SK-N-SH treated with all-trans-retinoic acid at 6 μM for 48 hours (cell line): ENCODE results near the gene CASP10.
"Not testable (repeated sequence)": the region's sequence is repeated elsewhere in the genome, so short reads cannot be mapped to it uniquely, and the experiment has no call there.

Experiments
- ARNTL ChIP-seq: fragments of 450-650 bp; formaldehyde crosslinking; IDR thresholded peaks from 2 replicates; pipeline ENCODE4 v1.5.0; 2020; ENCODE audit warnings: low read depth, mild to moderate bottlenecking, moderate library complexity, borderline replicate concordance
- CREB5 ChIP-seq: fragments of 250-450 bp; sonication (Bioruptor Pico); IDR thresholded peaks from 2 replicates; pipeline ENCODE4 v1.5.1; 2020; ENCODE audit warnings: low read depth, mild to moderate bottlenecking, moderate library complexity
- GLIS3 ChIP-seq: fragments of 250-450 bp; sonication (Bioruptor Pico); IDR thresholded peaks from 2 replicates; pipeline ENCODE4 v1.5.0; 2020; ENCODE audit warnings: mild to moderate bottlenecking, moderate library complexity
- OSR1 ChIP-seq: fragments of 250-450 bp; sonication (Bioruptor Pico); IDR thresholded peaks from 2 replicates; pipeline ENCODE4 v1.8.0; 2022; ENCODE audit warnings: moderate library complexity, mild to moderate bottlenecking, inconsistent platforms
- RARB ChIP-seq: fragments of 250-450 bp; sonication (Bioruptor Pico); IDR thresholded peaks from 2 replicates; pipeline ENCODE4 v1.8.0; 2021; ENCODE audit warnings: mild to moderate bottlenecking, moderate library complexity
- SNAI2 ChIP-seq: fragments of 250-450 bp; sonication (Bioruptor Pico); IDR thresholded peaks from 2 replicates; pipeline ENCODE4 v1.5.0; 2020; ENCODE audit warnings: mild to moderate bottlenecking, moderate library complexity
- TCF4 ChIP-seq: fragments of 250-450 bp; sonication (Bioruptor Pico); IDR thresholded peaks from 2 replicates; pipeline ENCODE4 v1.8.0; 2021; ENCODE audit warnings: mild to moderate bottlenecking, moderate library complexity, borderline replicate concordance
- TOX ChIP-seq: fragments of 250-450 bp; sonication (Bioruptor Pico); IDR thresholded peaks from 2 replicates; pipeline ENCODE4 v1.8.0; 2021; ENCODE audit warnings: mild to moderate bottlenecking, moderate library complexity, borderline replicate concordance
- ZFP3 ChIP-seq: fragments of 250-450 bp; sonication (Bioruptor Pico); IDR thresholded peaks from 2 replicates; pipeline ENCODE4 v1.5.0; 2020; ENCODE audit warnings: mild to moderate bottlenecking, moderate library complexity
- ZNF70 ChIP-seq: fragments of 450-650 bp; formaldehyde crosslinking; IDR thresholded peaks from 2 replicates; pipeline ENCODE4 v1.5.0; 2020; ENCODE audit warnings: mild to moderate bottlenecking, moderate library complexity
- TF ChIP-seq, protein P1 (sequence below): fragments of 250-450 bp; sonication (Bioruptor Pico); IDR thresholded peaks from 2 replicates; pipeline ENCODE4 v1.8.0; 2020; ENCODE audit warnings: mild to moderate bottlenecking, moderate library complexity, borderline replicate concordance
- TF ChIP-seq, protein P2 (sequence below): fragments of 250-450 bp; sonication (Bioruptor Pico); IDR thresholded peaks from 2 replicates; pipeline ENCODE4 v1.8.0; 2021; ENCODE audit warnings: low read depth, mild to moderate bottlenecking, moderate library complexity, borderline replicate concordance

DNA sequence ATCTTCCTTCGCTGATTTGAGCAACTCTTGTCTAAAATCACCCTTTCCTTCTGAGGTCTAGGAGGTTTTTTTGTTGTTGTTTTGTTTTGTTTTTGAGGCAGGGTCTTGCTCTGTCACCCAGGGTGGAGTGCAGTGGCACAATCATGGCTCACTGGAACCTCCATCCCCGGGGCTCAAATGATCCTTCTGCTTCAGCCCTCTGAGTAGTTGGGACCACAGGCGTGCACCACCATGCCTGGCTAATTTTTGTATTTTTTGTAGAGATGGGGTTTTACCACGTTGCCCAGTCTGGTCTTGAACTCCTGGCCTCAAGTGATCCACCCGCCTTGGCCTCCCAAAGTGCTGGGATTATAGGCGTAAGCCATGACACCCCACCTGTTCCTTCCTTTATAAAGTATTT, 1.3 kb downstream of the CASP10 start:
- not testable (repeated sequence) for TF ChIP-seq CREB5, ARNTL, GLIS3, RARB, TCF4, OSR1, ZFP3, ZNF70, TOX, SNAI2 (CRISPR knock-in tag)
- TF ChIP-seq, protein P1, sequence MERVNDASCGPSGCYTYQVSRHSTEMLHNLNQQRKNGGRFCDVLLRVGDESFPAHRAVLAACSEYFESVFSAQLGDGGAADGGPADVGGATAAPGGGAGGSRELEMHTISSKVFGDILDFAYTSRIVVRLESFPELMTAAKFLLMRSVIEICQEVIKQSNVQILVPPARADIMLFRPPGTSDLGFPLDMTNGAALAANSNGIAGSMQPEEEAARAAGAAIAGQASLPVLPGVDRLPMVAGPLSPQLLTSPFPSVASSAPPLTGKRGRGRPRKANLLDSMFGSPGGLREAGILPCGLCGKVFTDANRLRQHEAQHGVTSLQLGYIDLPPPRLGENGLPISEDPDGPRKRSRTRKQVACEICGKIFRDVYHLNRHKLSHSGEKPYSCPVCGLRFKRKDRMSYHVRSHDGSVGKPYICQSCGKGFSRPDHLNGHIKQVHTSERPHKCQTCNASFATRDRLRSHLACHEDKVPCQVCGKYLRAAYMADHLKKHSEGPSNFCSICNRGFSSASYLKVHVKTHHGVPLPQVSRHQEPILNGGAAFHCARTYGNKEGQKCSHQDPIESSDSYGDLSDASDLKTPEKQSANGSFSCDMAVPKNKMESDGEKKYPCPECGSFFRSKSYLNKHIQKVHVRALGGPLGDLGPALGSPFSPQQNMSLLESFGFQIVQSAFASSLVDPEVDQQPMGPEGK = not testable (repeated sequence)
- TF ChIP-seq, protein P2, sequence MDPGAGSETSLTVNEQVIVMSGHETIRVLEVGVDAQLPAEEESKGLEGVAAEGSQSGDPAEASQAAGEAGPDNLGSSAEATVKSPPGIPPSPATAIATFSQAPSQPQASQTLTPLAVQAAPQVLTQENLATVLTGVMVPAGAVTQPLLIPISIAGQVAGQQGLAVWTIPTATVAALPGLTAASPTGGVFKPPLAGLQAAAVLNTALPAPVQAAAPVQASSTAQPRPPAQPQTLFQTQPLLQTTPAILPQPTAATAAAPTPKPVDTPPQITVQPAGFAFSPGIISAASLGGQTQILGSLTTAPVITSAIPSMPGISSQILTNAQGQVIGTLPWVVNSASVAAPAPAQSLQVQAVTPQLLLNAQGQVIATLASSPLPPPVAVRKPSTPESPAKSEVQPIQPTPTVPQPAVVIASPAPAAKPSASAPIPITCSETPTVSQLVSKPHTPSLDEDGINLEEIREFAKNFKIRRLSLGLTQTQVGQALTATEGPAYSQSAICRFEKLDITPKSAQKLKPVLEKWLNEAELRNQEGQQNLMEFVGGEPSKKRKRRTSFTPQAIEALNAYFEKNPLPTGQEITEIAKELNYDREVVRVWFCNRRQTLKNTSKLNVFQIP (CRISPR knock-in tag) = not testable (repeated sequence)
